Peyer's patch (tissue), 4 donors: Measurements from ENCODE around the gene PARD3B.

Experiments
- POLR2A ChIP-seq, 2 donors: fragments of 450-650 bp; IDR thresholded peaks; one replicate each; pipeline ENCODE4 v1.5.1; 2017; ENCODE audit warnings: antibody characterized with exemption in 2 of 2, mild to moderate bottlenecking in 2 of 2, moderate library complexity in 2 of 2
- TF ChIP-seq, protein P1 (sequence below), 6 experiments: fragments of 450-650 bp in 4 of 6; fragments of 200-600 bp in 2 of 6; sonication (generic) in 1 of 6; IDR thresholded peaks; one replicate each; pipeline ENCODE4 v1.5.1; 2017 to 2019; ENCODE audit warnings: antibody characterized with exemption in 6 of 6, mild to moderate bottlenecking in 3 of 6, moderate library complexity in 1 of 6

GRCh38 chr2:205612636-205613035 is 1067.4 kb downstream of the PARD3B start:
- TF ChIP-seq POLR2A (IDR thresholded peaks at IDR 0.05) = no peak
- TF ChIP-seq, protein P1, sequence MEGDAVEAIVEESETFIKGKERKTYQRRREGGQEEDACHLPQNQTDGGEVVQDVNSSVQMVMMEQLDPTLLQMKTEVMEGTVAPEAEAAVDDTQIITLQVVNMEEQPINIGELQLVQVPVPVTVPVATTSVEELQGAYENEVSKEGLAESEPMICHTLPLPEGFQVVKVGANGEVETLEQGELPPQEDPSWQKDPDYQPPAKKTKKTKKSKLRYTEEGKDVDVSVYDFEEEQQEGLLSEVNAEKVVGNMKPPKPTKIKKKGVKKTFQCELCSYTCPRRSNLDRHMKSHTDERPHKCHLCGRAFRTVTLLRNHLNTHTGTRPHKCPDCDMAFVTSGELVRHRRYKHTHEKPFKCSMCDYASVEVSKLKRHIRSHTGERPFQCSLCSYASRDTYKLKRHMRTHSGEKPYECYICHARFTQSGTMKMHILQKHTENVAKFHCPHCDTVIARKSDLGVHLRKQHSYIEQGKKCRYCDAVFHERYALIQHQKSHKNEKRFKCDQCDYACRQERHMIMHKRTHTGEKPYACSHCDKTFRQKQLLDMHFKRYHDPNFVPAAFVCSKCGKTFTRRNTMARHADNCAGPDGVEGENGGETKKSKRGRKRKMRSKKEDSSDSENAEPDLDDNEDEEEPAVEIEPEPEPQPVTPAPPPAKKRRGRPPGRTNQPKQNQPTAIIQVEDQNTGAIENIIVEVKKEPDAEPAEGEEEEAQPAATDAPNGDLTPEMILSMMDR (IDR thresholded peaks at IDR 0.05) = no peak
